H1 (cell line): ENCODE data around the gene WASF3.

Source experiments
- EP300 ChIP-seq, 2 experiments: IDR thresholded peaks; 1 replicate in 1 of 2; 2 replicates in 1 of 2; pipeline ENCODE4 v1.6.1; 2011 to 2012; ENCODE audit warnings: low read depth in 2 of 2, low read length in 2 of 2, mild to moderate bottlenecking in 2 of 2, borderline replicate concordance in 1 of 2, inconsistent platforms in 1 of 2, moderate library complexity in 1 of 2
- EZH2 ChIP-seq: fragments of 200-600 bp; sonication (generic); IDR thresholded peaks from 2 replicates; pipeline ENCODE4 v1.7.1; 2012; ENCODE audit warnings: low read depth, mild to moderate bottlenecking, moderate library complexity, low read length, inconsistent platforms; ENCODE audit not compliant: severe bottlenecking
- KDM1A ChIP-seq: fragments of 200-600, 300-600 bp; sonication (generic); IDR thresholded peaks from 2 replicates; pipeline ENCODE4 v1.7.1; 2016; ENCODE audit warnings: mild to moderate bottlenecking, low read length, borderline replicate concordance
- KDM5A ChIP-seq: fragments of 200-600 bp; IDR thresholded peaks from 2 replicates; pipeline ENCODE4 v1.7.1; 2012; ENCODE audit warnings: mild to moderate bottlenecking, low read length, inconsistent platforms, mixed read lengths
- MAFK ChIP-seq: IDR thresholded peaks from 2 replicates; pipeline ENCODE4 v1.6.1; 2012; ENCODE audit warnings: low read depth, mild to moderate bottlenecking, improper control_type of control experiment, low read length
- POLR2AphosphoS5 ChIP-seq: IDR thresholded peaks from 2 replicates; pipeline ENCODE4 v1.6.1; 2011; ENCODE audit warnings: low read depth, low read length
- SP1 ChIP-seq: IDR thresholded peaks from 2 replicates; pipeline ENCODE4 v1.6.1; 2011; ENCODE audit warnings: low read depth, low read length
- TBP ChIP-seq: IDR thresholded peaks from 2 replicates; pipeline ENCODE4 v1.6.1; 2011; ENCODE audit warnings: low read depth, low read length, improper control_type of control experiment
- ZNF274 ChIP-seq: IDR thresholded peaks from 2 replicates; pipeline ENCODE4 v1.7.0; 2012; ENCODE audit warnings: low read length, borderline replicate concordance; ENCODE audit errors: extremely low read depth
- TF ChIP-seq, protein P1 (sequence below), 3 experiments: IDR thresholded peaks; 1 replicate in 2 of 3; 2 replicates in 1 of 3; pipeline versions ENCODE4 v1.5.1 to v1.6.1; 2011; ENCODE audit warnings: low read length in 3 of 3, mild to moderate bottlenecking in 3 of 3, inconsistent platforms in 2 of 3, low read depth in 1 of 3, moderate library complexity in 1 of 3; ENCODE audit not compliant: insufficient read depth in 1 of 3; ENCODE audit errors: control extremely low read depth in 1 of 3

DNA sequence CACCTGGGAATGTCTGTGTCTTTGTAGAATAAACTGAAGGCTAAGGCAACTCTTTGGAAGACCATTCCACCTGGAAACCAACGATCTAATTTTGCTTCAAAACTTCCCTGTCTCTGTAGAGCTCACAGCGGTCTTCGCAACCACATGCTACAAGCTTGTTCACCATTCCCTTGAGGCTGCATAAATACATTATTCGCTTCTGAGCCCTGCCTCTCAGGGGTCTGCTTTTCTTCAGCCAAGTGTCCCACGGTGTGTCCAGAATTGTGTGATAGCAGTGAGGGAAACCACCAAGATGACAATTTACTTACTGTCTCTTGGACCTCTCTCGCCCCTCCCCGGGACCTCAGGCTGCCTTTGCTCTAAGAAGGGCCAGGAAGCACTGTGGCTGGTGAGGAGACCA, 152.0 kb downstream of the WASF3 start:
- TF ChIP-seq EZH2 (no peak), EP300 (IDR thresholded peaks at IDR 0.05; ENCODE audit: borderline replicate concordance in 1 of 2, low read depth in 2 of 2, low read length in 2 of 2) (no peak), POLR2AphosphoS5 (no peak), MAFK (no peak), SP1 (no peak), TBP (no peak), KDM1A (no peak), ZNF274 (no peak), KDM5A (no peak)
- TF ChIP-seq, protein P1, sequence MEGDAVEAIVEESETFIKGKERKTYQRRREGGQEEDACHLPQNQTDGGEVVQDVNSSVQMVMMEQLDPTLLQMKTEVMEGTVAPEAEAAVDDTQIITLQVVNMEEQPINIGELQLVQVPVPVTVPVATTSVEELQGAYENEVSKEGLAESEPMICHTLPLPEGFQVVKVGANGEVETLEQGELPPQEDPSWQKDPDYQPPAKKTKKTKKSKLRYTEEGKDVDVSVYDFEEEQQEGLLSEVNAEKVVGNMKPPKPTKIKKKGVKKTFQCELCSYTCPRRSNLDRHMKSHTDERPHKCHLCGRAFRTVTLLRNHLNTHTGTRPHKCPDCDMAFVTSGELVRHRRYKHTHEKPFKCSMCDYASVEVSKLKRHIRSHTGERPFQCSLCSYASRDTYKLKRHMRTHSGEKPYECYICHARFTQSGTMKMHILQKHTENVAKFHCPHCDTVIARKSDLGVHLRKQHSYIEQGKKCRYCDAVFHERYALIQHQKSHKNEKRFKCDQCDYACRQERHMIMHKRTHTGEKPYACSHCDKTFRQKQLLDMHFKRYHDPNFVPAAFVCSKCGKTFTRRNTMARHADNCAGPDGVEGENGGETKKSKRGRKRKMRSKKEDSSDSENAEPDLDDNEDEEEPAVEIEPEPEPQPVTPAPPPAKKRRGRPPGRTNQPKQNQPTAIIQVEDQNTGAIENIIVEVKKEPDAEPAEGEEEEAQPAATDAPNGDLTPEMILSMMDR (IDR thresholded peaks at IDR 0.05; ENCODE audit: control extremely low read depth in 1 of 3, insufficient read depth in 1 of 3, low read depth in 1 of 3, low read length in 3 of 3), result no peak
